H9 (cell line): ENCODE results near the gene GALNT16. TPM values are rescaled to one million over a fixed set of nuclear protein-coding genes. Genes with fewer than 3 reads are reported as not detected.
A peak's percentile ranks its signal among the peaks of the same experiment; 100 is the strongest.

Experiments used
- DNase-seq: peaks from one replicate; pipeline ENCODE4 v3.0.0-alpha.2; 2017
- H2AFZ ChIP-seq: one replicate; pipeline ENCODE4 v1.6.1; 2013; ENCODE audit warnings: mild to moderate bottlenecking, low read length, control low read depth, moderate library complexity
- H2AK5ac ChIP-seq: 2 replicates; pipeline ENCODE4 v1.6.1; 2013; ENCODE audit warnings: low read length, control low read depth, mixed read lengths; ENCODE audit not compliant: insufficient read length
- H2BK120ac ChIP-seq: one replicate; pipeline ENCODE4 v1.6.1; 2013; ENCODE audit warnings: low read depth, mild to moderate bottlenecking, low read length, control low read depth, inconsistent platforms; ENCODE audit not compliant: poor library complexity, severe bottlenecking
- H2BK12ac ChIP-seq: 2 replicates; pipeline ENCODE4 v1.6.1; 2013; ENCODE audit warnings: low read length, control low read depth, mixed read lengths, low read depth; ENCODE audit not compliant: insufficient read length
- H2BK15ac ChIP-seq: 2 replicates; pipeline ENCODE4 v1.6.1; 2013; ENCODE audit warnings: low read depth, low read length, control low read depth
- H2BK20ac ChIP-seq: one replicate; pipeline ENCODE4 v1.6.1; 2013; ENCODE audit warnings: low read depth, mild to moderate bottlenecking, low read length, control low read depth, inconsistent platforms; ENCODE audit not compliant: poor library complexity, severe bottlenecking
- H2BK5ac ChIP-seq: 2 replicates; pipeline ENCODE4 v1.6.1; 2013; ENCODE audit warnings: low read length, control low read depth, mixed read lengths; ENCODE audit not compliant: insufficient read length
- H3K14ac ChIP-seq: 2 replicates; pipeline ENCODE4 v1.6.1; 2013; ENCODE audit warnings: low read length, control low read depth; ENCODE audit not compliant: insufficient read depth
- H3K18ac ChIP-seq: 2 replicates; pipeline ENCODE4 v1.6.1; 2013; ENCODE audit warnings: low read depth, mild to moderate bottlenecking, mixed read lengths, low read length, control low read depth; ENCODE audit not compliant: insufficient read length
- H3K23ac ChIP-seq: 2 replicates; pipeline ENCODE4 v1.6.1; 2013; ENCODE audit warnings: low read length, control low read depth, mixed read lengths, low read depth; ENCODE audit not compliant: insufficient read length
- H3K23me2 ChIP-seq: 2 replicates; pipeline ENCODE4 v1.6.1; 2013; ENCODE audit warnings: low read depth, mild to moderate bottlenecking, mixed read lengths, low read length, control low read depth; ENCODE audit not compliant: insufficient read length, poor library complexity, severe bottlenecking
- H3K27ac ChIP-seq: 2 replicates; pipeline ENCODE4 v1.5.1; 2013; ENCODE audit warnings: low read length, control low read depth, mixed read lengths, low read depth; ENCODE audit not compliant: insufficient read length
- H3K27me3 ChIP-seq: 2 replicates; pipeline ENCODE4 v1.6.1; 2013; ENCODE audit warnings: low read length, control low read depth, inconsistent platforms; ENCODE audit not compliant: insufficient read depth
- H3K4ac ChIP-seq: 2 replicates; pipeline ENCODE4 v1.6.1; 2013; ENCODE audit warnings: low read depth, mild to moderate bottlenecking, control low read depth, inconsistent platforms, low read length, moderate library complexity
- H3K4me1 ChIP-seq: 2 replicates; pipeline ENCODE4 v1.6.1; 2013; ENCODE audit warnings: low read length, control low read depth, inconsistent platforms; ENCODE audit not compliant: insufficient read depth
- H3K4me2 ChIP-seq: 2 replicates; pipeline ENCODE4 v1.6.1; 2013; ENCODE audit warnings: low read length, control low read depth, mixed read lengths; ENCODE audit not compliant: insufficient read length, insufficient read depth
- H3K56ac ChIP-seq: 2 replicates; pipeline ENCODE4 v1.6.1; 2013; ENCODE audit warnings: low read depth, mild to moderate bottlenecking, mixed read lengths, low read length, control low read depth; ENCODE audit not compliant: insufficient read length
- H3K79me1 ChIP-seq: 2 replicates; pipeline ENCODE4 v1.6.1; 2013; ENCODE audit warnings: low read depth, mild to moderate bottlenecking, moderate library complexity, low read length, control low read depth, inconsistent platforms; ENCODE audit not compliant: insufficient read depth, poor library complexity, severe bottlenecking
- H3K79me2 ChIP-seq: 2 replicates; pipeline ENCODE4 v1.6.1; 2013; ENCODE audit warnings: low read length, control low read depth, inconsistent platforms; ENCODE audit not compliant: insufficient read depth
- H3K9ac ChIP-seq: 2 replicates; pipeline ENCODE4 v1.6.1; 2013; ENCODE audit warnings: low read length, control low read depth, mixed read lengths; ENCODE audit not compliant: insufficient read length; ENCODE audit errors: extremely low read depth
- H3K9me3 ChIP-seq: one replicate; pipeline ENCODE4 v1.6.1; 2013; ENCODE audit warnings: low read depth, low read length, inconsistent platforms; ENCODE audit not compliant: control insufficient read depth
- H3T11ph ChIP-seq: one replicate; pipeline ENCODE4 v1.6.1; 2013; ENCODE audit warnings: mild to moderate bottlenecking, low read length, control low read depth, inconsistent platforms
- H4K20me1 ChIP-seq: one replicate; pipeline ENCODE4 v1.6.1; 2013; ENCODE audit not compliant: control insufficient read depth, insufficient read length, insufficient read depth
- H4K5ac ChIP-seq: 2 replicates; pipeline ENCODE4 v1.6.1; 2013; ENCODE audit warnings: low read depth, mild to moderate bottlenecking, mixed read lengths, low read length, control low read depth; ENCODE audit not compliant: insufficient read length
- H4K8ac ChIP-seq: replicated peaks from 2 replicates; pipeline ENCODE4 v1.6.1; 2013; ENCODE audit warnings: low read length, control low read depth, mixed read lengths, low read depth; ENCODE audit not compliant: insufficient read length
- H4K91ac ChIP-seq: 2 replicates; pipeline ENCODE4 v1.6.1; 2013; ENCODE audit warnings: low read depth, mild to moderate bottlenecking, moderate library complexity, mixed read lengths, low read length, control low read depth; ENCODE audit not compliant: insufficient read length
- H3K27ac Mint-ChIP-seq, 3 experiments: 2 replicates in 2 of 3; 3 replicates in 1 of 3; pipeline ENCODE4 v1.8.0; 2020 to 2021; ENCODE audit warnings: mixed read lengths in 3 of 3, mild to moderate bottlenecking in 1 of 3, moderate library complexity in 1 of 3
- H3K27me3 Mint-ChIP-seq: 2 replicates; pipeline ENCODE4 v1.8.0; 2021; ENCODE audit warnings: low read depth, mild to moderate bottlenecking, moderate library complexity, mixed read lengths
- H3K36me3 Mint-ChIP-seq, 3 experiments: 2 replicates in 2 of 3; 3 replicates in 1 of 3; pipeline ENCODE4 v1.8.0; 2020 to 2021; ENCODE audit warnings: low read depth in 3 of 3, mixed read lengths in 3 of 3; ENCODE audit not compliant: insufficient read depth in 1 of 3
- H3K4me1 Mint-ChIP-seq, 2 experiments: 2 replicates each; pipeline ENCODE4 v1.8.0; 2020; ENCODE audit warnings: mixed read lengths in 2 of 2
- H3K4me3 Mint-ChIP-seq, 2 experiments: 2 replicates in 1 of 2; 3 replicates in 1 of 2; pipeline ENCODE4 v1.8.0; 2020 to 2021; ENCODE audit warnings: mild to moderate bottlenecking in 2 of 2, mixed read lengths in 2 of 2, moderate library complexity in 1 of 2
- H3K9me3 Mint-ChIP-seq, 2 experiments: 2 replicates in 1 of 2; 3 replicates in 1 of 2; pipeline ENCODE4 v1.8.0; 2020; ENCODE audit warnings: mild to moderate bottlenecking in 2 of 2, mixed read lengths in 2 of 2, moderate library complexity in 1 of 2
- WGBS: extraction: QIAGEN DNeasy Blood & Tissue Kit; methylation state at CpG from one replicate; pipeline ENCODE4 v1.1.7; 2013; ENCODE audit warnings: missing lambda C conversion rate, low lambda C conversion rate, mixed read lengths; ENCODE audit not compliant: insufficient read length; ENCODE audit errors: extremely low coverage; 5-methylcytosine and 5-hydroxymethylcytosine counted together
- total RNA-seq: library from RNA; stranded (reverse); gene quantifications from 2 replicates; pipeline ENCODE4 v1.2.1, GENCODE V29; 2021
- TF ChIP-seq, protein P1 (sequence below): fragments of 200-600 bp; sonication (generic); conservative IDR thresholded peaks from 3 replicates; pipeline ENCODE4 v1.8.0; 2021; ENCODE audit warnings: antibody characterized with exemption, mild to moderate bottlenecking

The GALNT16 gene
- total RNA-seq, 1 experiment from 2014 or later = 2.3 TPM

DNA sequence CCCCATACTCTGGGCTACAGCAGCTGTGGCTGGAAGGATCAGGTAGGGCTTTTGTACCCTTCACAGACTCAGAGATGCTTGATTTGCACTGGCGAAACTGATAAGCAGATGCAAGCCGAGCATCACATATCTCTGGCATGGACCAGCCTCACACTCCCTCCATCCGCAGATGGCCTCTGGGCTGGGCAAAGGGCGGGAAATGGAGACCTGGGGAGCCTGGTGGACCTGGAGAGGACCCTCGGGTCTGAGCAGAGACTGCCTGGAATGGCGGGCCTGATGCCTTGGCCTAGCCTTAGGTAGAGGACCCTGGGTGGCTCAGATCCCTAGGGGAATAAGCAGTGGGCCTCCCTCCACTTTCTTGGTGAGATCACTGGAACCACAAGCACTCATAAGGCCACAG, 53.2 kb downstream of the GALNT16 start:
- H3K4me3 Mint-ChIP-seq = no peak overlapping the region
- no peak overlapping the region for H3K4ac ChIP-seq
- no peak overlapping the region for H2BK5ac ChIP-seq
- no CpG with 5 or more reads among the region's 6 CpGs for WGBS
- H3K27ac Mint-ChIP-seq = peak overlapping the region in 1 of 3 experiments; percentile 67; a peak in 1 of 7 replicates
- H2BK15ac ChIP-seq = no peak overlapping the region
- peak; percentile 16 for DNase-seq
- no peak overlapping the region for H3K14ac ChIP-seq
- H4K5ac ChIP-seq = no peak overlapping the region
- no peak overlapping the region for H2AFZ ChIP-seq
- TF ChIP-seq, protein P1, sequence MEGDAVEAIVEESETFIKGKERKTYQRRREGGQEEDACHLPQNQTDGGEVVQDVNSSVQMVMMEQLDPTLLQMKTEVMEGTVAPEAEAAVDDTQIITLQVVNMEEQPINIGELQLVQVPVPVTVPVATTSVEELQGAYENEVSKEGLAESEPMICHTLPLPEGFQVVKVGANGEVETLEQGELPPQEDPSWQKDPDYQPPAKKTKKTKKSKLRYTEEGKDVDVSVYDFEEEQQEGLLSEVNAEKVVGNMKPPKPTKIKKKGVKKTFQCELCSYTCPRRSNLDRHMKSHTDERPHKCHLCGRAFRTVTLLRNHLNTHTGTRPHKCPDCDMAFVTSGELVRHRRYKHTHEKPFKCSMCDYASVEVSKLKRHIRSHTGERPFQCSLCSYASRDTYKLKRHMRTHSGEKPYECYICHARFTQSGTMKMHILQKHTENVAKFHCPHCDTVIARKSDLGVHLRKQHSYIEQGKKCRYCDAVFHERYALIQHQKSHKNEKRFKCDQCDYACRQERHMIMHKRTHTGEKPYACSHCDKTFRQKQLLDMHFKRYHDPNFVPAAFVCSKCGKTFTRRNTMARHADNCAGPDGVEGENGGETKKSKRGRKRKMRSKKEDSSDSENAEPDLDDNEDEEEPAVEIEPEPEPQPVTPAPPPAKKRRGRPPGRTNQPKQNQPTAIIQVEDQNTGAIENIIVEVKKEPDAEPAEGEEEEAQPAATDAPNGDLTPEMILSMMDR = no peak
- H3K79me1 ChIP-seq = no peaks in the 10 kb centered on the region
- H3K27ac ChIP-seq = no peak overlapping the region
- no peak overlapping the region for H4K91ac ChIP-seq
- no peak overlapping the region for H3K18ac ChIP-seq
- H4K8ac ChIP-seq = no peak overlapping the region
- no peaks in the 10 kb centered on the region for H4K20me1 ChIP-seq
- H3T11ph ChIP-seq = no peak overlapping the region
- H3K4me2 ChIP-seq = no peak overlapping the region
- H2BK20ac ChIP-seq = no peak overlapping the region
- H2BK120ac ChIP-seq = no peak overlapping the region
- no peaks in the 10 kb centered on the region for H3K79me2 ChIP-seq
- H2AK5ac ChIP-seq = no peak overlapping the region
- H3K27me3 Mint-ChIP-seq = no peaks in the 10 kb centered on the region; the same call in none of the 2 replicates
- no peak overlapping the region for H2BK12ac ChIP-seq
- H3K9ac ChIP-seq = no peak overlapping the region
- H3K23me2 ChIP-seq = no peaks in the 10 kb centered on the region
- H3K56ac ChIP-seq = no peak overlapping the region
- peaks cover 16 to 25% of the 10 kb centered on the region in 2 experiments for H3K4me1 Mint-ChIP-seq
- no peak overlapping the region for H3K23ac ChIP-seq
- H3K9me3 ChIP-seq = no peaks in the 10 kb centered on the region
- peaks cover 6% of the 10 kb centered on the region; the same call in 1 of the 2 replicates for H3K4me1 ChIP-seq
- H3K27me3 ChIP-seq = no peaks in the 10 kb centered on the region
- peaks cover 0 to 5% (median 0%) of the 10 kb centered on the region in 3 experiments; a peak in 1 of 7 replicates for H3K36me3 Mint-ChIP-seq
- peaks cover 0 to 4% of the 10 kb centered on the region in 2 experiments; a peak in 1 of 5 replicates for H3K9me3 Mint-ChIP-seq
